Hepatocyte (in vitro differentiated cells): Measurements from ENCODE around the gene HOXB3.

Experiments
- CTCF ChIP-seq: fragments of 200-600 bp; sonication (generic); IDR thresholded peaks from 2 replicates; pipeline ENCODE4 v1.5.1; 2016; ENCODE audit warnings: antibody characterized with exemption, mild to moderate bottlenecking; ENCODE audit not compliant: poor library complexity
- EZH2 ChIP-seq: fragments of 200-600 bp; sonication (generic); IDR thresholded peaks from 2 replicates; pipeline ENCODE4 v1.6.1; 2016; ENCODE audit warnings: antibody characterized with exemption, mild to moderate bottlenecking, borderline replicate concordance
- EZH2phosphoT487 ChIP-seq: fragments of 200-600 bp; sonication (generic); IDR thresholded peaks from one replicate; pipeline ENCODE4 v1.6.1; 2018; ENCODE audit warnings: antibody characterized with exemption, mild to moderate bottlenecking, low read depth, moderate library complexity; ENCODE audit not compliant: unreplicated experiment, severe bottlenecking

- TF ChIP-seq CTCF (no peak), EZH2 (no peak), EZH2phosphoT487 (no peak)
Observed at GRCh38 chr17:48556576-48557401, 33.3 kb downstream of the HOXB3 start.
